Body of pancreas (tissue), 4 donors: ENCODE results near the gene CRTAC1. TPM values are rescaled to one million over a fixed set of nuclear protein-coding genes. Genes with fewer than 3 reads are reported as not detected.

Source experiments
- ATAC-seq: fragments of 150-250 bp; one replicate; pipeline ENCODE4 v1.9.1; 2016
- DNase-seq, 4 donors: peaks; one replicate each; pipeline ENCODE4 v3.0.0-alpha.2; 2019
- H3K27ac ChIP-seq, 4 donors: fragments of 200-600 bp; sonication (generic); 1 replicate in 3 of 4; 2 replicates in 1 of 4; pipeline versions ENCODE4 v1.5.1 to v1.6.1; 2016 to 2019; ENCODE audit warnings: mild to moderate bottlenecking in 1 of 4, mixed read lengths in 1 of 4, moderate library complexity in 1 of 4
- H3K27me3 ChIP-seq, 2 donors: fragments of 200-600 bp; sonication (generic); one replicate each; pipeline ENCODE4 v1.6.0; 2016; ENCODE audit warnings: mild to moderate bottlenecking in 1 of 2
- H3K36me3 ChIP-seq, 2 donors: fragments of 200-600 bp; sonication (generic); replicated peaks in 1 of 2; 2 replicates each; pipeline ENCODE4 v1.5.1; 2016; ENCODE audit warnings: low read depth in 2 of 2; ENCODE audit not compliant: insufficient read depth in 1 of 2
- H3K4me1 ChIP-seq: fragments of 200-600 bp; sonication (generic); one replicate; pipeline ENCODE4 v1.6.0; 2016
- H3K4me3 ChIP-seq, 2 donors: fragments of 200-600 bp; sonication (generic); 1 replicate in 1 of 2; 2 replicates in 1 of 2; pipeline ENCODE4 v1.5.1; 2016 to 2019
- H3K9me3 ChIP-seq, 3 donors: fragments of 200-600 bp; sonication (generic); 1 replicate in 2 of 3; 2 replicates in 1 of 3; pipeline ENCODE4 v1.5.1; 2016
- POLR2A ChIP-seq, 3 donors: fragments of 450-650 bp; IDR thresholded peaks; one replicate each; pipeline ENCODE4 v1.6.1; 2016; ENCODE audit warnings: antibody characterized with exemption in 3 of 3, mild to moderate bottlenecking in 2 of 3
- WGBS, 2 donors: methylation state at CpG; one replicate each; pipeline ENCODE4 v1.1.5; 2017; 5-methylcytosine and 5-hydroxymethylcytosine counted together
- intact Hi-C: fragments of 100-400 bp; cut with DNase I; formaldehyde crosslinking; loops from one replicate; pipeline ENCODE4 v1.15.1; 2023
- total RNA-seq, 2 donors: library from RNA; depleted of rRNA; stranded (reverse); fragments of >200 nt; gene quantifications; one replicate each; pipeline ENCODE4 v1.1.0, GENCODE V29; 2016
- TF ChIP-seq, protein P1 (sequence below), 7 experiments: fragments of 450-650 bp in 4 of 7; fragments of 200-600 bp in 3 of 7; sonication (generic) in 3 of 7; IDR thresholded peaks; one replicate each; pipeline ENCODE4 v1.5.1; 2016 to 2019; ENCODE audit warnings: antibody characterized with exemption in 7 of 7

Gene CRTAC1
- total RNA-seq, 2 donors from 2014 or later = 0.52 TPM; not detected in 1

DNA sequence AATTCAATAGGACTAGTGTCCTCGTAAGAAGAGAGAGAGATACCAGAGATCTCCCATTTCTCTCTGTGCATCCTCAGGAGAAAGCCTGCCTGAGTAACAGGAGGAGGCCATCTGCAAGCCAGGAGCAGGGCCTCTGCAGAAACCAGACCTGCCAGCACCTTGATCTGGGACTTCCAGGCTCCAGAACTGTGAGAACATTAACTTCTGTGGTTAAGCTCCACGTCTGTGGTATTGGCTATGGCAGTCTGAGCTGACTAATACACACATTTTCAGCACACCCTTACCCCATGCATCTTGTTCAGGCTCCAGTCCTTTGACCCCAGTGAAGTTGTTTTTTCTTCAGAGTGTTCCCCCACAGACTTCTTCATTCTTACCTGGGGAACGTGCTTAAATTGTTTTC is 3.1 kb upstream of the CRTAC1 start:
- TF ChIP-seq, protein P1, sequence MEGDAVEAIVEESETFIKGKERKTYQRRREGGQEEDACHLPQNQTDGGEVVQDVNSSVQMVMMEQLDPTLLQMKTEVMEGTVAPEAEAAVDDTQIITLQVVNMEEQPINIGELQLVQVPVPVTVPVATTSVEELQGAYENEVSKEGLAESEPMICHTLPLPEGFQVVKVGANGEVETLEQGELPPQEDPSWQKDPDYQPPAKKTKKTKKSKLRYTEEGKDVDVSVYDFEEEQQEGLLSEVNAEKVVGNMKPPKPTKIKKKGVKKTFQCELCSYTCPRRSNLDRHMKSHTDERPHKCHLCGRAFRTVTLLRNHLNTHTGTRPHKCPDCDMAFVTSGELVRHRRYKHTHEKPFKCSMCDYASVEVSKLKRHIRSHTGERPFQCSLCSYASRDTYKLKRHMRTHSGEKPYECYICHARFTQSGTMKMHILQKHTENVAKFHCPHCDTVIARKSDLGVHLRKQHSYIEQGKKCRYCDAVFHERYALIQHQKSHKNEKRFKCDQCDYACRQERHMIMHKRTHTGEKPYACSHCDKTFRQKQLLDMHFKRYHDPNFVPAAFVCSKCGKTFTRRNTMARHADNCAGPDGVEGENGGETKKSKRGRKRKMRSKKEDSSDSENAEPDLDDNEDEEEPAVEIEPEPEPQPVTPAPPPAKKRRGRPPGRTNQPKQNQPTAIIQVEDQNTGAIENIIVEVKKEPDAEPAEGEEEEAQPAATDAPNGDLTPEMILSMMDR (IDR thresholded peaks at IDR 0.05) = no peak
- TF ChIP-seq POLR2A (IDR thresholded peaks at IDR 0.05) = no peak
- intact Hi-C loops = no loop called here
- Histone ChIP-seq H3K4me3 (no peak overlapping the region), H3K9me3 (no peaks in the 10 kb centered on the region), H3K27me3 (peaks cover 0 to 19% of the 10 kb centered on the region in 2 donors), H3K27ac (no peak overlapping the region), H3K4me1 (peaks cover 21% of the 10 kb centered on the region), H3K36me3 (no peaks in the 10 kb centered on the region)
- no peak for ATAC-seq
- no peak for DNase-seq
- 44 to 50% methylated on average over 3 of the region's 3 CpGs for WGBS, 2 donors

DNA sequence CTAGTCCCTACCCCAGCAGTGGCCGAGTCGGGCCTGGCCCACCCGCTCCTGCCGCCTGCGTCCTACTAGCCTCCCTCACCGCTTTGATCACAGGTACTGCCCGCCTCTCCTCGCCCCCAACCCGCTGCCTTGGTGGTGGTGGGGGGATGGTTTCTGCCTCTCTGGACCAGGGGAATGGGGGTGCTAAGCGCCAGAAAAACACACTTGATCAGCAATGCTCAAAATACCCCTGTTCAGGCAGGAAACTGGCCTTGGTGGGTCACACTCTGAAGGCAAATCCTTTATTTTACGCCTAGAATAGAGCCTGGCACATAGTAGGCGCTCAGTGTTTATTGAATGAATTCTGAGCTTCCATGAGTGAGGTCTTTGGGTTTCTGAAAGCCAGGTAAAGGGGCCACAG is 1.0 kb upstream of the CRTAC1 start:
- intact Hi-C loops = no loop called here
- peaks cover 17% of the 10 kb centered on the region for H3K4me1 ChIP-seq
- DNase-seq = no peak
- H3K27ac ChIP-seq = no peak overlapping the region
- 48 to 63% methylated on average over 7 to 12 of the region's 12 CpGs for WGBS, 2 donors
- no peak for TF ChIP-seq POLR2A (IDR thresholded peaks at IDR 0.05)
- TF ChIP-seq, protein P1 (IDR thresholded peaks at IDR 0.05) = no peak
- H3K9me3 ChIP-seq = no peaks in the 10 kb centered on the region
- H3K36me3 ChIP-seq = no peaks in the 10 kb centered on the region
- no peak for ATAC-seq
- H3K27me3 ChIP-seq = peaks cover 0 to 20% of the 10 kb centered on the region in 2 donors
- H3K4me3 ChIP-seq = no peak overlapping the region

GRCh38 chr10:98030991-98031431 is 590 bp upstream of the CRTAC1 start:
- intact Hi-C loops = no loop called here
- peaks cover 17% of the 10 kb centered on the region for H3K4me1 ChIP-seq
- H3K4me3 ChIP-seq = no peak overlapping the region
- TF ChIP-seq, protein P1 (IDR thresholded peaks at IDR 0.05) = no peak
- TF ChIP-seq POLR2A (IDR thresholded peaks at IDR 0.05) = no peak
- H3K9me3 ChIP-seq = no peaks in the 10 kb centered on the region
- DNase-seq (no peak), ATAC-seq (no peak)
- no peak overlapping the region for H3K27ac ChIP-seq
- H3K27me3 ChIP-seq = peaks cover 0 to 20% of the 10 kb centered on the region in 2 donors
- H3K36me3 ChIP-seq = no peaks in the 10 kb centered on the region
- 10% methylated on average over 31 of the region's 49 CpGs; no CpG with 5 or more reads in 1 of the 2 donors for WGBS, 2 donors

DNA sequence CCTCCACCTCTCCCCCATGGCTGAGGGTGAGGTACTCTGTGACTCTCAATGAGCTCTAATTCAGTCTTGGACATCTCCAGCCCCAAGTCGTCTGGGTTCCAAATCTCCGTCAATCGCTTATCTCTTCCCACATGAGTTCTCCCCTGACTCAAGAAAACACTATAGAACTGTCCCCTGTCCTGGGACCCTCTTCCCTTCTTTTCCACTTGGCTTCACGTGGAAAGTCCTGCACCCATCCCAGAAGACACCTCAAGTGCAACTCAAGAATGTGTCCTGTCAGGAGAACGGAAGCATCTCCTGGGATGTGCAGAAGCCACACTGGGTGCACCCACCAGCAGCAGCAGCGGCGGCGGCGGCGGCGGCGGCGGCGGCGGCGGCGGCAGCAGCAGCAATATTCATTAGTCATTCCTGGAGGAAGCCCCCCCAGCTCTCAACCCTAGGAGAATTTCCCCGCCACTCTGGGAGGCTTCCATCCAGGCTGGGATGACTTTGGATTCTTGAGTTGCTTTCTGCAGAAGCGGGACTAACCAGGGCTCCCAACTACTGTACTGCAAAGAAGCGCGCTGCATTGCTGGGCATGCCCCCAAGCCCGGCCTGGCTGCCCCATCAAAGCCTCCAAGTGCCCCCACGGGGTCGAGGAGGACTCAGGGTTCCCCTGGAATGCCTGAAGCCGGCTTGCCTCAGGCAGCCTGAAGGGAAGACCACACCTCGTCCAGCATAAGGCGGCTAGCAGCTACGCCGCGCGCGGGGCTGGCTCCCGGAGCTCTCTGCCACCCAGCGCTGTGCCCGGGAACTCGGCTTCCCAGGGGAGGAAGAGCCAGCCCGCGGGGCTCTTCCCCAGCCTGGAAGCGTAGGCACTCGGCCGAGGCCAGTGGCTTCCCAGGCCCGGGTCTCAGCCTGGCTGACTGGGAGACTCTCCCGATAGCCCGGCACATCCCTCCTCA is 1.0 kb downstream of the CRTAC1 start:
- H3K36me3 ChIP-seq = no peaks in the 10 kb centered on the region
- ATAC-seq = peak; percentile 10
- no peak overlapping the region for H3K27ac ChIP-seq
- DNase-seq = peak in 2 of 4 donors; percentile 13 to 27
- no peak for TF ChIP-seq POLR2A (IDR thresholded peaks at IDR 0.05)
- TF ChIP-seq, protein P1 (IDR thresholded peaks at IDR 0.05) = no peak
- no peak overlapping the region for H3K4me3 ChIP-seq
- H3K9me3 ChIP-seq = no peaks in the 10 kb centered on the region
- 4 to 12% methylated on average over 5 to 44 of the region's 44 CpGs for WGBS, 2 donors
- H3K27me3 ChIP-seq = peaks cover 0 to 20% of the 10 kb centered on the region in 2 donors
- peaks cover 17% of the 10 kb centered on the region for H3K4me1 ChIP-seq
- intact Hi-C loops = no loop called here
